Activated CD8-positive, alpha-beta memory T cell treated with anti-CD3 and anti-CD28 coated beads, Interleukin-2, amount 50 U/mL, for 1 hour (primary cell): ENCODE measurements around the gene STON1.
"Not testable (repeated sequence)": the region's sequence is repeated elsewhere in the genome, so short reads cannot be mapped to it uniquely, and the experiment has no call there.

Experiments
- DNase-seq: peaks from one replicate; pipeline ENCODE4 v3.0.0-alpha.2; 2020; ENCODE audit errors: extremely low read depth

Gene STON1

DNA sequence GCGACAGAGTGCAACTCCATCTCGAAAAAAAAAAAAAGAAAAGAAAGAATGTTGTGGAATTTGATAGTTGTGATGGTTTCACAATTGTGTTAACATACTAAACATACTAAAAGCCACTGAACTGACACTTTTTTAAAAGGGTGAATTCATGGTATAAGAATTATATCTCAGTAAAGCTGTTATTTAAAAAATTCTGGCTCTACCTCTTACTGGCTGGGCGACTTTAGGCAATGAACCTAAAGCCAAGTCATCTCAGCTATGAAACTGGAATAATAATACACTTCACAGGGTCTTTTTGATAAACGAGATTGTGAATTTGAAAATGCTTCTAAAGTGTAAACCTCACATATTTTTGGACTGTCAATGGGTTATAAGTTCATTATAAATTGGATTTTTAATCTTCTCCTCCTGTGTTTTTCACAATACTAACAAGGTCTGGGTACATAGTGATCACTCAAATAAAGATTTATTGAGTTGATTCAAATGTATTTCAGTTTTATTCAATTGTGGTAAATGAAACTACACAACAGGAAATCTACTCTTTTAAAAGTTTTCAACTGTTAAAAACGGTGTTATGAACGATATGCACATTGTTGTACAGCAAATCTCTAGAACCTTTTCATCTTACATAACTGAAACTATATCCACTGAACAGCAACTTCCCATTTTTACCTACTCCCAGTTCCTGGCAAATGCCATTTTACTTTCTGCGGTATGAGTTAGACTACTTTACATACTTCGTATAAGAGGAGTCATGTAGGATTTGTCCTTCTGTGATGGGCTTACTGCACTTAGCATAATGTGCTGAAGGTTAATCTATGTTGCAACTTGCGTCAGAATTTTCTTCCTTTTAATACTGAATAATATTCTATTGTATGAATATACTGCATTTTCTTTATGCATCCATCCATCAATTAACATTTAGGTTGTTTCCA, 44.7 kb downstream of the STON1 start:
- no peak for DNase-seq

- DNase-seq = no peak
Observed at GRCh38 chr2:48578313-48578712, 48.4 kb downstream of the STON1 start.

DNA sequence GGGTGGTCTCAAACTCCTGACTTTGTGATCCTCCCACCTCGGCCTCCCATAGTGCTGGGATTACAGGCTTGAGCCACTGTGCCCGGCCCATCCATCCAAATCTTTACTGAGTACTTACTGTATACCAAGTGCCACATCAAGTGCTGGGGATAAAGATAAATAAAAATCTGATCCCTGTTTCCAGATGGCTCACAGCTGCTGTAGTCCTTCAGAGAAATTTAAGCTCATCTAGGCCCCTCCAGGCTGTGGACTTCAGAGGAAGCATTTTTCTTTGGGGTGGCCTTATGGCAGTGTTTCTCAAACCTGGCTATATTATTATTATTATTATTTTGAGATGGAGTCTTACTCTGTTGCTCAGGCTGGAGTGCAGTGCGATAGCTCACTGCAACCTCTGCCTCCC, 54.0 kb downstream of the STON1 start:
- DNase-seq = no peak

GRCh38 chr2:48584551-48584950, 54.6 kb downstream of the STON1 start:
- DNase-seq = no peak

- no peak for DNase-seq
Observed at GRCh38 chr2:48586433-48586832, 56.5 kb downstream of the STON1 start.

DNA sequence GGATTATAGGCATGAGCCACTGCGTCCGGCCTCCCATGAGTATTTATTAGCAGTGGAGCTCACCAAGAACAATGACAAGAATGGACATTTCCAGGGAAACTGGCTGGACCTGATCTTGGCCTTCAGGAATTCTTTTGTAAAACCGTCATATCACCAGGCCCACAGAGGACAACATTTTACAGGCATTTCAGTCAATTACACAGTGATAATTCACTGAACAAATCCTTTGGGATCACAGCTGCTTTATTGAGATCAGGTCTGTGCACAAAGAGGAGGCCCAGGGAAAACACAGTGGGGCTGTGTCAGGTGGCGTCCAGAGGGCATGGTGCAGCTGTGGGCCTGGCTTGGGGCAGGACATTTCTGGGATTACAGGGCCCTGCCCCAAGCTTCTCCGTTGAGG, 57.6 kb downstream of the STON1 start:
- no peak for DNase-seq

DNA sequence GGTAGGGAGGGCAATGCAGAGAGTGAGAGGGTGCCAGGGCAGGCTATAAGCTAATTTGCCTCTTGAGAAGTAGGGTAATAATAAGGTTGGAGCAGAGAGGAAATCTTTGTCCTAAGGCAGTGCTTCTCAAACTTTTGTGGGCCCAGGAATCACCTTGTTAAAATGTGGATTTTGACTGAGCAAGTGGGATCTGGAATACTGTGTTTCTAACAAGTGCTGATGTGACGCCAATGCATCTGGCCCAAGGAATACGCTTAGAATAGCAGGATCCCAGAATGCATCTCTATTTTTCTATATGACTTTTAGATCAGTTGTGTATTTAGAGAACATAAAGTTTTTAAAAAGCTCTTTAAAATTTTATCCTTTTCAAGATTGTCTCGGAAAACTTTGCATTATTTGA, 58.0 kb downstream of the STON1 start:
- DNase-seq = no peak

GRCh38 chr2:48588745-48589144, 58.8 kb downstream of the STON1 start:
- DNase-seq = no peak

- no peak for DNase-seq
Observed at GRCh38 chr2:48589170-48589767, 59.3 kb downstream of the STON1 start.

DNA sequence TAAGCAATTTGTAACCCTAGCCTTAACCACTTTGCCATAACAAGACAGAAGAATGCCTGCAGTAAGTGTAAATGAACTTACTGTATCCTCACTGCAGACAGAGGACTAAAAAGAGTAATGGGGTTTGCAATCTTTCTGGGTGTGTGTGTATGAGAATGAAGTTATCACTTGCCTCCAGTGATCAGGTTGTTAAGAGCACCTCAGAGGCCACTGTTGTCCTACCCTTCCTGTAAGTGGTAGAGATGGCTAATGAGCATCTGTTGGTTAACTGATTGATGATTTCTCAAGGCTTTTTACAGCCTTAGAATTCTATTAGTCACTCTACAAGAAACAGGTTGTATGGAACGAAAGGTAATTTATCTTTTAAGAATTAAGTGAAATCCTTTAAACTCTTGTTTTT, 60.1 kb downstream of the STON1 start:
- no peak for DNase-seq

GRCh38 chr2:48592067-48592466, 62.1 kb downstream of the STON1 start:
- no peak for DNase-seq

DNA sequence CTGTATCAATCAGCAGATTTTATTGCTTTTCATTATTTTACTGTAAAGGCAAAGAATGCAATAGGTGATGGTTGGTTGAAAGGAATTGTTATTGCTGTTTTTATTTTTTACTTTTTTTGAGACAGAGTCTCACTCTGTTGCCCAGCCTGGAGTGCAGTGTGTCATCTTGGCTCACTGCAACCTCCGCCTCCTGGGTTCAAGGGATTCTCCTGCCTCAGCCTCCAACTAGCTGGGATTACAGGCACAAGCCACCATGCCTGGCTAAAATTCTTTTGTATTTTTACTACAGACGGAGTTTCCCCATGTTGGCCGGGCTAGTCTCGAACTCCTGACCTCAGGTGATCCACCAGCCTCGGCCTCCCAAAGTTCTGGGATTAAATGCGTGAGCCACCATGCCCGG, 66.8 kb downstream of the STON1 start:
- not testable (repeated sequence) for DNase-seq

DNA sequence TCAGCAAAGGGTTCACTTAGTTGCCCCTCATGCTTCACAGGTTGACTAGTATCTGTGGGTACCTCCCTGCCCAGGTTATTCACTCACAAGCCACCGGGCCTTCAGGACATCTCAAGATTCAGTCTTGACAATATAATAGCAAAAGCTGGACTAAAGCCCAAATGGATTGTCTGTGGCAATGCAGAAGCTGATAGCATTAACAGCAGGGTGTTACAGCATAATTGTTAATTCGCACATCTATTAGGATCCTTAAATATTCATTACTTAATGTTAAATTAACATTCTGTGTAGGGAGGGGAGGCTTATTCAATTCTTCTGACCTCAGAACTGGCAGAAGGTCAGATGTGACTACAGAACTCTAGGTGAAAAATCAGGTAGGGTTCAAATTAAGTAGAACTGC, 67.5 kb downstream of the STON1 start:
- DNase-seq = no peak

GRCh38 chr2:48600204-48600813, 70.4 kb downstream of the STON1 start:
- DNase-seq = no peak

GRCh38 chr2:48600917-48601316, 71.0 kb downstream of the STON1 start:
- no peak for DNase-seq

GRCh38 chr2:48601349-48601748, 71.4 kb downstream of the STON1 start:
- no peak for DNase-seq

DNA sequence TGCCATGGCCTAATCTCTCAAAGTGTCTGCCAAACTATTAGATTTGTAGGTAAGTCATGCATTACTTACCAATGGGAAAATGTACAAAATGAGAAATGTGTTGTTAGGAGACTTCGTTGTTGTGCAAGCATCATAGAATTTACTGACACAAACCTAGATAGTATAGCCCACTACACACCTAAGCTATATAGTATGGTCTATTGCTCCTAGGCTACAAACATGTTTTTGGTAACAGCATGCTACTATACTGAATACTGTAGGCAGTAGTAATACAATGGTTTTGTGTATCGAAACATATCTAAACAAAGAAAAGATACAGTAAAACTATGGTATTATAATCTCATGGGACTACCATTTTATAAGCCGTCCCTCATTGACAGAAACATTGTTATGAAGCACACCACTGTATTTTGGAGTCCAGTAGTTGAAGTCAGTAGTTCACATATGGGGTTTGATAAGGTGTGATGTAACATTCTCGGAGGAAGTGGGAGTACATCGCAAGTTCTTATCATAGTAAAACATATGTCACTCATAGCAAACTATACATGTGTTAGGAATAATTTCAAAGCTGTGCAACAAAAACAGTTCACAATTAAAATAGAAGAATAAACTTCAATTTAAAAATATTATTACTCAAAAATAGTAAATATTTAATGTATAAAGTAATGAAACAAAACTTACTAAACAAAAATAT, 75.7 kb downstream of the STON1 start:
- DNase-seq = no peak

GRCh38 chr2:48607307-48608014, 77.5 kb downstream of the STON1 start:
- DNase-seq = no peak

DNA sequence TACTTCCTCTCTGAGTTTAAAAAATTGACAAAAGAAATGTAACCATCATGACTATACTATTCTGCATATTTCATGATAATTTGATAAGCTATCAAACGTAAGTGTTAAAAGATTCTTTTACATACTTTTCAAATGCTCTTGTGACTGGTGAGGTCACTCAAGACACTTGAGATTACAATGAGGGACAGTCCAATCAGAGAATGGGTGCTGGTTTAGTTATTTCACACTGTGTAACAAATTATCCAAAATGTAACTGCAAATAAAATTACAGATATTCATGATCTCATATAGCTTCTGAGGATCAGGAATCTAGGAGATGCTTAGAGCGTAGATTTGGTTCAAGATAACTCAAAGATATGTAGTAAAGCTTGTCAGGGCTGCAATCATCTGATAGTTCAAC, 83.3 kb downstream of the STON1 start:
- DNase-seq = no peak

- not testable (repeated sequence) for DNase-seq
Observed at GRCh38 chr2:48614581-48614980, 84.6 kb downstream of the STON1 start.

GRCh38 chr2:48617618-48618017, 87.7 kb downstream of the STON1 start, which contains the start of gene GTF2A1L:
Gene GTF2A1L (plus strand): TSS chr2:48617856. CDS start chr2:48617875, 19 bp downstream.
- DNase-seq = no peak

GRCh38 chr2:48619526-48619925, 89.6 kb downstream of the STON1 start:
- DNase-seq = no peak
